GM12891 (cell line): ENCODE measurements around the gene SGTB.

Source experiments
- POLR2A ChIP-seq: IDR thresholded peaks from 2 replicates; pipeline ENCODE4 v1.6.1; 2011; ENCODE audit warnings: low read depth, low read length, control low read depth
- POLR2AphosphoS5 ChIP-seq: IDR thresholded peaks from 2 replicates; pipeline ENCODE4 v1.6.1; 2011; ENCODE audit warnings: low read depth, low read length, control low read depth

- TF ChIP-seq POLR2A (no peak), POLR2AphosphoS5 (no peak)
Observed at GRCh38 chr5:65769539-65769938, 47.6 kb upstream of the SGTB start.
